RWPE2 (cell line): Measurements from ENCODE around the gene MIDN.

Experiments used
- ATAC-seq: fragments of 200-7000 bp; cut with Tn5 transposase; 3 replicates; pipeline ENCODE4 v1.9.1; 2021; ENCODE audit warnings: low read depth
- DNase-seq: peaks from one replicate; pipeline ENCODE4 v3.0.0-alpha.2; 2020; ENCODE audit warnings: low spot score
- H3K27ac ChIP-seq: fragments of 450-650 bp; 2 replicates; pipeline ENCODE4 v1.5.1; 2017; ENCODE audit warnings: mild to moderate bottlenecking; ENCODE audit not compliant: poor library complexity, severe bottlenecking
- H3K27me3 ChIP-seq: fragments of 250-450 bp; sonication (Bioruptor Pico); 2 replicates; pipeline ENCODE4 v1.5.1; 2021; ENCODE audit warnings: mild to moderate bottlenecking, moderate library complexity; ENCODE audit not compliant: insufficient read depth, poor library complexity, severe bottlenecking
- H3K36me3 ChIP-seq: fragments of 250-450 bp; sonication (Bioruptor Pico); 2 replicates; pipeline ENCODE4 v1.5.1; 2020; ENCODE audit warnings: low read depth, mild to moderate bottlenecking, moderate library complexity
- H3K4me1 ChIP-seq: fragments of 250-450 bp; sonication (Bioruptor Pico); 2 replicates; pipeline ENCODE4 v1.5.1; 2021; ENCODE audit warnings: mild to moderate bottlenecking, moderate library complexity; ENCODE audit not compliant: insufficient read depth, poor library complexity, severe bottlenecking
- H3K4me3 ChIP-seq: fragments of 250-450 bp; sonication (Bioruptor Pico); 2 replicates; pipeline ENCODE4 v1.5.1; 2021; ENCODE audit warnings: mild to moderate bottlenecking, moderate library complexity; ENCODE audit not compliant: severe bottlenecking
- H3K9me3 ChIP-seq: fragments of 250-450 bp; sonication (Bioruptor Pico); 2 replicates; pipeline ENCODE4 v1.5.1; 2021; ENCODE audit warnings: mild to moderate bottlenecking, moderate library complexity; ENCODE audit not compliant: severe bottlenecking
- TF ChIP-seq, protein P1 (sequence below): fragments of 450-650 bp; IDR thresholded peaks from one replicate; pipeline ENCODE4 v1.5.1; 2017; ENCODE audit warnings: mild to moderate bottlenecking, moderate library complexity; ENCODE audit not compliant: poor library complexity, severe bottlenecking

The MIDN gene

DNA sequence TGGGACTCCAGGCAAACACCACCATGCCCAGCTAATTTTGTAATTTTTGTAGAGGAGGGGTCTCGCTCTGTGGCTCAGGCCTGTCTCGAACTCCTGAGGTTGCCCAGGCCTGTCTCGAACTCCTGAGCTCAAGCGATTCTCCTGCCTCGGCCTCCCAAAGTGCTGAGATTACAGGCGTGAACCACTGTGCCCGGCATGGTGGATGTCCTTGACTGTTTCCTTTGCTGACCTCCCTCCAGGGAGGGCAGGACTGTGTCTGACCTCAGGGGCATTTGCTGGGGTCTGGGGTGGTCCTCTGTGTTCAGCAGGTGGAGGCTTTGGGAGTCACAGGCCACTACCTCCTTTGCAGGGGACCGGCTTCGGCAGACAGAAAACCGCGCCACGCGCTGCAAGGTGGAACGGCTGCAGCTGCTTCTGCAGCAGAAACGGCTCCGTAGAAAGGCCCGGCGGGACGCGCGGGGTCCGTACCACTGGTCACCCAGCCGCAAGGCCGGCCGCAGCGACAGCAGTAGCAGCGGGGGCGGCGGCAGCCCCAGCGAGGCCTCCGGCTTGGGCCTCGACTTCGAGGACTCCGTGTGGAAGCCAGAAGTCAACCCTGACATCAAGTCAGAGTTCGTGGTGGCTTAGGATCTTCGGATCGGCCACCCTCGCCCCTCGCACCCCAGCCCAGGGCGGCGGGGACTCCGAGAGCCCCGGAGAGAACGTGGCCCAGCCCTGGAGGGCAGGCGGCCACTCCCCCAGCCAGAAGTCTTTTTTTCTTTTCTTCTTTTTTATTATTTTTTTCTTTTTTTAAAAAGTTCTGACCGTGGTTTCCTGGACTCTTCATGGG lies 8.5 kb downstream of the MIDN start:
- H3K27me3 ChIP-seq: no peaks in the 10 kb centered on the region
- no peak overlapping the region for H3K4me3 ChIP-seq
- ATAC-seq (no peak), DNase-seq (no peak)
- peaks cover 57% of the 10 kb centered on the region for H3K36me3 ChIP-seq
- H3K27ac ChIP-seq: peak overlapping the region; percentile 97
- TF ChIP-seq, protein P1, sequence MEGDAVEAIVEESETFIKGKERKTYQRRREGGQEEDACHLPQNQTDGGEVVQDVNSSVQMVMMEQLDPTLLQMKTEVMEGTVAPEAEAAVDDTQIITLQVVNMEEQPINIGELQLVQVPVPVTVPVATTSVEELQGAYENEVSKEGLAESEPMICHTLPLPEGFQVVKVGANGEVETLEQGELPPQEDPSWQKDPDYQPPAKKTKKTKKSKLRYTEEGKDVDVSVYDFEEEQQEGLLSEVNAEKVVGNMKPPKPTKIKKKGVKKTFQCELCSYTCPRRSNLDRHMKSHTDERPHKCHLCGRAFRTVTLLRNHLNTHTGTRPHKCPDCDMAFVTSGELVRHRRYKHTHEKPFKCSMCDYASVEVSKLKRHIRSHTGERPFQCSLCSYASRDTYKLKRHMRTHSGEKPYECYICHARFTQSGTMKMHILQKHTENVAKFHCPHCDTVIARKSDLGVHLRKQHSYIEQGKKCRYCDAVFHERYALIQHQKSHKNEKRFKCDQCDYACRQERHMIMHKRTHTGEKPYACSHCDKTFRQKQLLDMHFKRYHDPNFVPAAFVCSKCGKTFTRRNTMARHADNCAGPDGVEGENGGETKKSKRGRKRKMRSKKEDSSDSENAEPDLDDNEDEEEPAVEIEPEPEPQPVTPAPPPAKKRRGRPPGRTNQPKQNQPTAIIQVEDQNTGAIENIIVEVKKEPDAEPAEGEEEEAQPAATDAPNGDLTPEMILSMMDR: no peak
- H3K4me1 ChIP-seq: peaks cover 42% of the 10 kb centered on the region
- no peaks in the 10 kb centered on the region for H3K9me3 ChIP-seq

- Histone ChIP-seq H3K27ac (peak overlapping the region; percentile 97), H3K4me1 (peaks cover 42% of the 10 kb centered on the region), H3K4me3 (no peak overlapping the region)
Measured at GRCh38 chr19:1257475-1258162, 9.2 kb downstream of the MIDN start.

DNA sequence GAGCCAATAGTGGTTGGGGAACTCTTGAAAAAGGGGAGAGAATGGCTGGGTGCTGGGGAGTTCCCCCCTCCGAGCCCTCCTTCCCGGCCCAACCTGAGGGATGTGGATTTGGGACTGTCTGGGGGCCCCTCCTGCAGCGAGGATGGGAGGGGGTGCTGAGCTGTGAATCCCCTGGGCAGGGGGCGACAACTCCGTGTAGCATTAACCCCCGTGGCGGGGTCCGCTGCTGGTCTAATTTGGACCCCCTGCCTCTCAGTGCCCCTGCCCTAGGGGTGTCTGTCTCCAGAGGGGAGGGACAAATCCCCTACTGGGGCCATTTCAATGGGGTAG lies 9.7 kb downstream of the MIDN start:
- Histone ChIP-seq H3K4me1 (peaks cover 42% of the 10 kb centered on the region), H3K27ac (peak overlapping the region; percentile 97), H3K27me3 (no peaks in the 10 kb centered on the region), H3K9me3 (no peaks in the 10 kb centered on the region), H3K4me3 (no peak overlapping the region), H3K36me3 (peaks cover 52% of the 10 kb centered on the region)
- DNase-seq (no peak), ATAC-seq (no peak)
- TF ChIP-seq, protein P1: no peak

More at GRCh38 chr19:1257475-1258162, 9.2 kb downstream of the MIDN start:
- TF ChIP-seq, protein P1: no peak
- Histone ChIP-seq H3K27me3 (no peaks in the 10 kb centered on the region), H3K36me3 (peaks cover 52% of the 10 kb centered on the region), H3K9me3 (no peaks in the 10 kb centered on the region)
- ATAC-seq: no peak
- no peak for DNase-seq

DNA sequence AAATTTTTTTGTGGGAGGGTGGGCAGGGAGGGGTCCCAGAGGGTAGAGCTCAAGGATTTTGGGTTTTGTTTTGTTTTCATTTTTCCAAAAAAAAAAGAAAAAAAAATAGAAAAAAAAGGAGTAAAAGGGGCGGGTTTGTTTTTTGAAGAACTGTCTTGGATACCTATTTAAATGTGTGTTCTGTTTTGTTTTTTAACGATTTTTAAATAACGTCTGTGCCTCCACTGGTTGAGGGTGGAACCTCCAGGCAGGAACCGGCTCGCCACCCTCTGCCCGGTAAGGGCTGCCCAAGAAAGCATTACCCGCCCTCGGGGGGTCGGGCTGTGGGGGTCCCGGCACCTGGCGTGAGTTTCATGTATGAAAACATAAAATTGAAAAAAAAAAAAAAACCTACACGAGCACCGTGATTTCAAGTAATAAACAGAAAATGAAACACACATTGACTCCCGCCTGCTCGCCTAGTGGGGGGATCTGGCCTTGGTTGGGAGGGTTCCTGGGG lies 10.4 kb downstream of the MIDN start:
- peak overlapping the region; percentile 97 for H3K27ac ChIP-seq
- no peaks in the 10 kb centered on the region for H3K27me3 ChIP-seq
- H3K9me3 ChIP-seq: no peaks in the 10 kb centered on the region
- H3K36me3 ChIP-seq: peaks cover 46% of the 10 kb centered on the region
- H3K4me1 ChIP-seq: peaks cover 38% of the 10 kb centered on the region
- no peak for DNase-seq
- TF ChIP-seq, protein P1: no peak
- no peak overlapping the region for H3K4me3 ChIP-seq
- ATAC-seq: no peak
